Muscle of leg (tissue), 11 donors: ENCODE results near the gene CD72. TPM values are rescaled to one million over a fixed set of nuclear protein-coding genes. Genes with fewer than 3 reads are reported as not detected.

ENCODE experiments used
- DNase-seq: peaks from one replicate; pipeline ENCODE4 v3.0.0; 2013
- H3K27ac ChIP-seq: one replicate; pipeline ENCODE4 v1.5.1; 2013; ENCODE audit warnings: mild to moderate bottlenecking, low read length, control low read depth
- H3K27me3 ChIP-seq: one replicate; pipeline ENCODE4 v1.6.1; 2013; ENCODE audit warnings: low read length; ENCODE audit not compliant: control insufficient read depth, insufficient read depth
- H3K36me3 ChIP-seq: one replicate; pipeline ENCODE4 v1.6.1; 2013; ENCODE audit warnings: low read length; ENCODE audit not compliant: control insufficient read depth, insufficient read depth
- H3K4me1 ChIP-seq: one replicate; pipeline ENCODE4 v1.6.1; 2013; ENCODE audit warnings: low read length; ENCODE audit not compliant: control insufficient read depth, insufficient read depth
- H3K4me3 ChIP-seq: one replicate; pipeline ENCODE4 v1.5.1; 2013; ENCODE audit warnings: low read length, control low read depth
- H3K9me3 ChIP-seq: replicated peaks from 2 replicates; pipeline ENCODE4 v1.6.1; 2013; ENCODE audit warnings: low read depth, low read length; ENCODE audit not compliant: control insufficient read depth
- WGBS: methylation state at CpG from one replicate; pipeline ENCODE4 v1.1.5; 2013; ENCODE audit warnings: missing lambda C conversion rate; ENCODE audit not compliant: insufficient coverage; 5-methylcytosine and 5-hydroxymethylcytosine counted together
- polyA plus RNA-seq, 8 donors: library from polyadenylated mRNA; unstranded; fragments of 120-200 nt; gene quantifications; one replicate each; pipeline versions ENCODE4 v1.2.1 to v1.2.3, GENCODE V29; 2013; ENCODE audit warnings: inconsistent platforms in 1 of 8, low replicate concordance in 1 of 8; ENCODE audit not compliant: insufficient read length in 8 of 8, insufficient read depth in 1 of 8
- total RNA-seq: library from RNA; stranded (reverse); fragments of 120-200 nt; gene quantifications from one replicate; pipeline ENCODE4 v1.2.4, GENCODE V29; 2013

The CD72 gene
- total and polyA plus RNA-seq, 9 donors = 1.2 to 2.9 (median 1.6) TPM

DNA sequence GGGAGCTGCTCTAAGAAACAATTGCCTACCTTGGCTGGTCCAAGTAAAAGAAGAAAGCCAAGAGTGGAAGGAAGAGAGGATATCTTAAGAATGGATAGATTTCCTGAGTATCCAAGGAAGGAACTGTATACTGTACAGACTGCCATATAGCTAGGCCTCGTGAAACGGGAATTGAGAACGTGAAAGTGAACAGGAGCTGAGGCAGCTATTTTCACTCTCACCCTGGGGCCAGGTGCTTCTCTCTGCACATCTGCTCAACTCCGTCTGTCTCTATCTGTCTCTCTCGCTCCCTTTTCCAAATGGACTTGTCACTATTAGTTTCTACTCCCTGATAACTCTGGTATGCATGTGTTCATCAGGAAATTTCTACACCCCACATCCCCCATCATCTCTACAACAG is 49.0 kb downstream of the CD72 start:
- 67% methylated on average over 5 of the region's 5 CpGs for WGBS
- Histone ChIP-seq H3K27me3 (no peaks in the 10 kb centered on the region), H3K36me3 (no peaks in the 10 kb centered on the region)

DNA sequence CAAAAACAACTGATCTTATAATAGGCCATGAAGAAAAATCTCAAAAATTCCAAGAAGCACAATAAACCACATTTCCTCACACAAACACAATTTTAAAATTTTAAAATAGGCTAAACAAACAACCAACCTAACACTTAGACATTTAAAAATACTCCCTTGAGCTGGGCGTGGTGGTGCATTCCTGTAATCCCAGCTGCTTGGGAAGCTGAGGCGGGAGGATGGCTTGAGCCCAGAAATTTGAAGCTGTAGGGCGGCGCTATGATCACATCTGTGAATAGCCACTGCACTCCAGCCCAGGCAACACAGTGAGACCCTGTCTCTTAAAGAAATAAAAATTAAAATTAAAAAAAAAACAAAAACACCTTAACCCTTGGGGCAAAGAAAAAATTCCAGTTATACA is 50.0 kb downstream of the CD72 start:
- peak; percentile 39 for DNase-seq
- Histone ChIP-seq H3K27me3 (no peaks in the 10 kb centered on the region), H3K9me3 (no peaks in the 10 kb centered on the region), H3K27ac (peak overlapping the region; percentile 35), H3K4me1 (peaks cover 36% of the 10 kb centered on the region), H3K36me3 (peaks cover 2% of the 10 kb centered on the region), H3K4me3 (no peak overlapping the region)
- WGBS = no CpG with 5 or more reads among the region's 4 CpGs

More for the DNA sequence above, 49.0 kb downstream of the CD72 start:
- Histone ChIP-seq H3K9me3 (no peaks in the 10 kb centered on the region), H3K4me1 (peaks cover 26% of the 10 kb centered on the region), H3K4me3 (no peak overlapping the region), H3K27ac (no peak overlapping the region)
- DNase-seq = peak; percentile 15

DNA sequence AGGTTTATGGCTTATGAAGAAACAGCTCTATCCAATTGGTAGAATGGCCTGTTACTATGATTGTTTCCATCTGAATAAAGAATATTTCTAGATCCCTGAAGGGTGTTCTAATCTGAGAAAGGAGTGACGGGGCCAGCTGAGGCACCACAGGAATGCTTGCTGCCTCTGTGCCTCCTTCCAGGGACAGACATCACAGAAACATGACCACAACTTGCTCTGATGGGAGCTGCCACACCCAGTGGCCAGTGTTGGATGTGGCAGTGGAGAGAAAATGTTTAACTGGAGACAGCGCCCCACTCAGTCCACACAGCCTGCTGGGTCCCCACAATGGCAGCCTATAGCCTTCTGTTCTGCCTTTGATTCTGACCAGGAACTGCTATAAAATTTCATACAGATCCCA is 51.8 kb downstream of the CD72 start:
- Histone ChIP-seq H3K9me3 (no peaks in the 10 kb centered on the region), H3K27ac (peak overlapping the region; percentile 82), H3K36me3 (peaks cover 20% of the 10 kb centered on the region), H3K4me1 (peaks cover 51% of the 10 kb centered on the region), H3K4me3 (no peak overlapping the region), H3K27me3 (no peaks in the 10 kb centered on the region)
- DNase-seq = peak; percentile 63
- WGBS = no CpG with 5 or more reads among the region's 2 CpGs

DNA sequence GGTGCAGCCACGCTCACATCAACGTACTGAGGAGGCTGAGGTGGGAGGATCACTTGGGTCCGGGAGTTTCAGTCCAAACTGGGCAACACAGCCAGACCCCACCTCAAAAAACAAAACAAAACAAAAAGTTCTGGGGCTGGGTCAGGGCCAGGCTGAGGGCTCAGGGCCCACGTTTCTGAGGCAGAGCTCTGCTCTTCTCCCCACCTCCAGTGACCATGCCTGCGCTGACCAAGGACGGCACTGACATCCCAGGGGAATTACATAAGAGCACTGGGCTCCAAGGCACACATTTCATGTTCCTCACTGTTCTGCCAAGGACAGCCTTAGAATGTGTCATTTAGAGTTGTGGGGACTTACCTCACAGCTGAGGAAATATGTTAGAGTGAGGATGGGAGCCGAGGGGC is 53.6 kb downstream of the CD72 start:
- peak; percentile 37 for DNase-seq

DNA sequence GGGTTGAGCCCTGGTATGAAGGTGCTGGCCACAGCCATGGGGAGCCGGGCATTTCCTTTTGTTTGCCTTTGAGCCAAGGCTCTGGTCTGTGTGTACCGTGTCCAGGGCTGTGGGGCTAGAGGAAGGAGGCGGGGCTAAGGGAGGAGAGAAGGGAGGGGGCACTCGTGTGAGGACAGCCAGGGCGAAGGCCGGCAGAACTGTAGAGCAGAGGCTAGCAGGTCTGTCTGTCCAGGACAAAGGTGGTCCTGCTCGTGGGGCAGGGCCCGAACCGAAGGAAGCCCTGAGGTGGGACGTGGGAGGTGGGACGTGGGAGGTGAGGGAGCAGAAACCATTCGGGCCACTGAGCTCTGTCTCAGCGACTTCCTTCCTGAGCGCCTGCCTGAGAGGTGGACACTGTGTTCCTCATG is 54.4 kb downstream of the CD72 start:
- H3K9me3 ChIP-seq = no peaks in the 10 kb centered on the region
- peak; percentile 57 for DNase-seq
- H3K27ac ChIP-seq = peak overlapping the region; percentile 53
- no peaks in the 10 kb centered on the region for H3K27me3 ChIP-seq
- no peak overlapping the region for H3K4me3 ChIP-seq
- H3K36me3 ChIP-seq = peaks cover 44% of the 10 kb centered on the region
- peaks cover 67% of the 10 kb centered on the region for H3K4me1 ChIP-seq
- WGBS = 18% methylated on average over 12 of the region's 14 CpGs

More for the DNA sequence above, 53.6 kb downstream of the CD72 start:
- Histone ChIP-seq H3K36me3 (peaks cover 37% of the 10 kb centered on the region), H3K9me3 (no peaks in the 10 kb centered on the region), H3K27me3 (no peaks in the 10 kb centered on the region), H3K27ac (peak overlapping the region; percentile 53), H3K4me3 (no peak overlapping the region), H3K4me1 (peaks cover 69% of the 10 kb centered on the region)
- 40% methylated on average over 1 of the region's 7 CpGs for WGBS

DNA sequence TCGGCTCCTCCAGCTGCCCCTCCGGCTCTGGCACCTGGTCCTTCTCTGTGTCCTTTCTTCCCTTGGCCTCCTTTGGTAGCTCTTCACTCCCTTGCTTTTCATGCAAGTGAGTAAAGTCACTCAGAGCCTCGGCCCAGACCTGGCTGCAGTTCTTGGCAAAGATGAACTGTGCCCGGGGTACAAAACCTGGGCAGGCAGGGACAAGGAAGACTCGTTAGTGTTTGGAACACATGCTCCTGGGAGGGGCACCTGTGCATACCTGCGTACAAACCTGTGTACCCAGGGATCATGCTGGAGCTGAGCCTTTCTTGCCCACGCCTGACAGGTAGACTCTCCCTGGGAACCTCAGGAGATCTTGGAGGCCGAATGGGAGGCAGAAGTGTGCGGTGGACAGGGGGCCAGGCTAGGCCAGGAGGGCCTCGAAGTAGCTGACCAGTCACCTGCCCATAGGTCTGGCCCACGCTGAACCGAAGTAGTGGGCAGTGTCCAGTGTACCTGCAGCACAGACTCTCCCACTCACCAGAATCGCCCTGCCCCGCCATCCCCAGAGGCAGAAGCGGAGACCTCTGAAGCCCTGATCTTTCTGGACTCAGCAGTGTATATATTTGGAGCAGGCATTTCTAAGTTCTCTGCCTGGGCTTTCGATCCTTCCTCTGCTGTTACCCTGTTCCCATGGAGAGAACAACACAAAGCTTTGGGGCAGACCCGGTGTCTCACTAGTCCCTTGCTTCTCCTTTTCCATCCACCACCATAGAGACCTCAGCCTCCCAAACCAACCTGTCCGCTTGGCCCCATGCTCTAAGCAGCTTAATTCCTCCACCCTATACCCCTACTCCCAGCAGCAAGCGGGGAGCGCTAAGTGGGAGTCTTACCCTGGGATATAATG is 55.1 kb downstream of the CD72 start:
- DNase-seq = peak; percentile 75
- H3K27me3 ChIP-seq = no peaks in the 10 kb centered on the region
- H3K4me3 ChIP-seq = no peak overlapping the region
- H3K36me3 ChIP-seq = peaks cover 51% of the 10 kb centered on the region
- H3K9me3 ChIP-seq = no peaks in the 10 kb centered on the region
- whole genome bisulfite sequencing = 76% methylated on average over 11 of the region's 20 CpGs
- H3K27ac ChIP-seq = peak overlapping the region; percentile 53
- peaks cover 65% of the 10 kb centered on the region for H3K4me1 ChIP-seq

DNA sequence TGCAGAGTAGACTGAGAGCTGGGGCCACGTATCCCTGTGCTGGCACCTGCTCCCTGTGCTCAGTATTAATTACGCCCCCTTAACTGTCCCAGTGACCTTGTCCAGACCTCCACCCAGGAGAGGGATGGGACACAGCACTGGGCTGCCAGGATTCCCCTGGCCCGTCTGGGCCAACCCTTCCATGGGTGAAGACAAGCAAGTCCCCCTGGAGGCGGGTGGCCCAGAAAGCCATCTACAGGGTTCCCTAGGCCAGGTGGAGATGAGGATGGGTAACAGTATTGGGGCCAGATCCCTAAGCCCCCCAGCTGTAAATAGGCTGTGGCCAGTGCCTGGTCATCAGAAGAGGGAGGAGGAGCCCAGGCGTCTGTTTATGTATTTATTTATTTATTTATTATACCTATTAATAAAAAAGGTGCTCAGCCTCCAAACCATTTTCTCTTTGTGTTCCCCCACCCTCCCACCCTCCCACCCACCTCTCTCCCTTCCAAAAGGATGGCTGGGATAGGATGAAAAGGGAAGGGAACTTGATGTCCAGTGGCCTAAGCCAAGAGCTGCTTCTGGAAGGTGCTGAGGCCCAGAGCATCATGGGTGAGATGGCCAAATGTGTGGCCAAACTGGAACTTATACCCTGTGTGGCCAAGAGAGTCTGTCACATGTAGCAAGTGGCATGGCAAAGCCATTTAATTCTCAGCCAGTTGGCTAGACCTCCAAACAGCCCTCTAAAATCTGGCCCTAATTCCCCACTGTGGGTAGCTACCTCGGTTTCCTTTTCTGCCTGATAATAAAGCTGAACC is 56.5 kb downstream of the CD72 start:
- H3K9me3 ChIP-seq = no peaks in the 10 kb centered on the region
- peaks cover 65% of the 10 kb centered on the region for H3K4me1 ChIP-seq
- no peak overlapping the region for H3K4me3 ChIP-seq
- H3K27ac ChIP-seq = peak overlapping the region; percentile 65
- H3K27me3 ChIP-seq = no peaks in the 10 kb centered on the region
- peaks cover 65% of the 10 kb centered on the region for H3K36me3 ChIP-seq
- WGBS = 81% methylated on average over 2 of the region's 6 CpGs
- DNase-seq = no peak

DNA sequence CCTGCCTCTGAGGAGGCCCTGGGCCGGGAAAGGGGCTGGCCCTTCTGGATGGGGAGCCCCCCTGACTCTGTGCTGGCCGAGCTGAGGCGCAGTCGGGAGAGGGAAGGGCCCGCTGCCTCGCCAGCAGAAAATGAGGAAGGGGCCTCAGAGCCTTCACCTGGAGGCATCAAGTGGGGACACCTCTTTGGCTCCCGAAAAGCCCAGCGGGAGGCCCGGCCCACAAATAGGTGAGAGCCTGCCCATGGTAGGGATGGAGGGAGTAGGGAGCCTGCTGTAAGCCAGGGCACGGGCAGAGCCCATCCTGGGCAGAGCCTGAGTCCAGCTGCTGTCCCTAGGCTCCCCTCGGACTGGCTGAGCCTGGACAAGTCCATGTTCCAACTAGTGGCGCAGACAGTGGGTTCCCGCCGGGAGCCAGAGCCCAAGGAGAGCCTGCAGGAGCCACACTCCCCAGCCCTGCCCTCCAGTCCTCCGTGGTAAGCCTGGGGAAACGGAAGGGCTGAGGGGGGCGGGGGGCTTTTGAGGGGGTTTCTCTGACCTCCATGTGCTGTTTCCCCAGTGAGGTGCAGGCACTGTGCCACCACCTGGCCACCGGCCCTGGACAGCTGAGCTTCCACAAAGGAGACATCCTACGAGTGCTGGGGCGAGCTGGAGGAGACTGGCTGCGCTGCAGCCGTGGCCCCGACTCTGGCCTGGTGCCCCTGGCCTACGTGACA is 57.4 kb downstream of the CD72 start:
- H3K27ac ChIP-seq = peak overlapping the region; percentile 65
- 64% methylated on average over 16 of the region's 24 CpGs for WGBS
- no peak overlapping the region for H3K4me3 ChIP-seq
- no peaks in the 10 kb centered on the region for H3K9me3 ChIP-seq
- H3K4me1 ChIP-seq = peaks cover 56% of the 10 kb centered on the region
- H3K36me3 ChIP-seq = peaks cover 74% of the 10 kb centered on the region
- DNase-seq = no peak
- H3K27me3 ChIP-seq = no peaks in the 10 kb centered on the region
